ENCODE results near the gene HK3.

Gene HK3

GRCh38 chr5:176866707-176867310 is 32.3 kb downstream of the HK3 start:
- DNase-seq: no peak

GRCh38 chr5:176865964-176866363 is 33.2 kb downstream of the HK3 start:
- DNase-seq: no peak

- no peak for DNase-seq
These were observed 34.4 kb downstream of the HK3 start for GRCh38 chr5:176864755-176865154.

GRCh38 chr5:176863765-176864098 is 35.4 kb downstream of the HK3 start:
- no peak for DNase-seq

GRCh38 chr5:176863041-176863764 is 35.9 kb downstream of the HK3 start:
- no peak for DNase-seq

- no peak for DNase-seq
These were observed 36.7 kb downstream of the HK3 start for GRCh38 chr5:176862330-176862995.

DNA sequence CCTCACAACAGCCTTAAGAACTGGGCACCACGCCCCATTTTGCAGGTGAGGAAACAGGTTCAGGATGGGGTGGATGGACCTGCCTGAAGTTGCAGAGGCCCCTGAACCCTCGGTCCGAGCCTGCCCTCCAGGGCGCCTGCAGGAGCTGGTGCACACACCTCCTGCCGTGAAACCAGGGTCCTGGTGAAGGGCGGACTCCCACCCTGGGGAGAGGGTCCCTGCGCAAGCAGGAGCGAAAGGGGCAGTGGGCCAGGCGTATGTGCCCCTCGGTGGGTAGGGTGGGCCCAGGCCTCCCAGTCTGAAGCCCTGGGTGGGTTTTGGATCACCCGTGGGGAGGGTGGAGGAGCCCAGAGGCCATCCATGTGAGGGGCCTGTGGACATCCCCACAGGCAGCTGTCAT is 37.9 kb downstream of the HK3 start:
- DNase-seq: no peak

- no peak for DNase-seq
These were observed 38.8 kb downstream of the HK3 start for GRCh38 chr5:176860381-176860780.

DNA sequence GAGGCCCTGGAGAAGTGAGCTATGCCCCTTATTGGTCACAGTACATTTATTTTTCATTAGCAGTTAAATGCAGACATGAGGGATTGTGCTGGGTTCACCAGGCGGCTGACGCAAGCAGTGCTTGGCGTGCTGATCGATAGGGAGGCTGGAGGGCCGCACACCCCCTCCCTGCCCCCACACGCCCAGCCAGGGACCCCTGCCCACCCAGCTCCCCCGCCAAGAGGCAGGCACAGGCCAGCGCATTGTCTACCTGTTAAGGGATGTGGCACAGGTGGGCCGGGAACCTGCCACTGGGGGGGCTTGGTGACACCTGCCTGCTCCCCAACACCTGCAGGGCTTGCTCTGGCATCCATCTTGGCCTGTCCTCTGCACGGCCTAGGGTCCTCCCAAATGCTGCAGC is 39.2 kb downstream of the HK3 start:
- DNase-seq: no peak

GRCh38 chr5:176857894-176858273 is 41.3 kb downstream of the HK3 start:
- DNase-seq: no peak

- no peak for DNase-seq
These were observed 41.8 kb downstream of the HK3 start for GRCh38 chr5:176857216-176857893.

DNA sequence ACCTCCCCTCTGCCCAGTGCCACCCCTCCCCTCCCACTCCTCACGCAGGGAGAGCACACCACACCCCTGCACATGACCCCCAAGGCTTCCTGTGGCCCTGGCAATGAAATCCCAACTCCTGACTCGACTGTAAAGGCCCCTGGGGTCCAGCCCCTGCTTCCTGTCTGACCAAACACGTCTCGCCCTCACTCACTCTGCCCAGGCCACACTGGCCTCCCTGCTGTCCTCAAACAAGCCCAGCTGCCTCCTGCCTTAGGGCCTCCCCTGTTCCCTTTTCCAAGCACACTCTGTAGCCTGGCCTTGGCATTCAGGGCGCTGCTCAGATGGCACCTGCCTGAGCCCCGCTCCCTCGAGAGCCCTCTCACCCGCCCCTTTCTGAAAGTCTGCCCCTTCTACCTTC is 42.4 kb downstream of the HK3 start:
- DNase-seq: no peak

GRCh38 chr5:176855598-176855997 is 43.5 kb downstream of the HK3 start:
- DNase-seq: no peak

- no peak for DNase-seq
These were observed 45.0 kb downstream of the HK3 start for GRCh38 chr5:176854164-176854563.

DNA sequence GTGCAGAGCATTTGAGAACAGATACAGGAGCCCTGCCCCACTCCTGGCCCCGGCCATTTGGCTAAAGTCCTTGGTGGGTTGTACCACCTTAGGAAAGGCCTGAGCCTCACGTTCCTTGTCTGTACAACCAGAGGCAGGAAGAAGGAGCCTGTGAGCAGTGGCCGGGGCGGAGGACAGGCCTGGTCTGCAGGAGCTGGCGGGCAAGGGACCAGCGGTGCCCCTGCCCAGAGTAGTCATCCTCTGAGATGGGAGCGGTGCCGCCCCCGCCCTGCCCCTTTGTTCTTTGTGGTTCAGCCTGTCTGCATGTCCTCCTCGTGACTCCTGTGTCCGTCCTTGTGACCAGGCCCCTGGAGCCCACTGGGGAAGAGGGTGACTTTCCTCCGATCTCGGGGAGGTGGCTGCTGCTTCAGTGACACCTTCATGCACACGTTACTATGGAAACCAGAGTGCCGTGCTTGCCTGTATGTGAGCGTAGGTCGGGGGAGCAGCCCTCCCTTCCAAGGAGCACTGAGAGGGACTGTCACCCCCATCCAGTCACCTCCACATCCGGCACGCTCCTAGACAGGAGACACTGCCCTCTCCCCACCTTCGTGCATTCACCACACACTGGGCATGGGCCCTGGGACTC is 45.9 kb downstream of the HK3 start:
- DNase-seq: no peak

DNA sequence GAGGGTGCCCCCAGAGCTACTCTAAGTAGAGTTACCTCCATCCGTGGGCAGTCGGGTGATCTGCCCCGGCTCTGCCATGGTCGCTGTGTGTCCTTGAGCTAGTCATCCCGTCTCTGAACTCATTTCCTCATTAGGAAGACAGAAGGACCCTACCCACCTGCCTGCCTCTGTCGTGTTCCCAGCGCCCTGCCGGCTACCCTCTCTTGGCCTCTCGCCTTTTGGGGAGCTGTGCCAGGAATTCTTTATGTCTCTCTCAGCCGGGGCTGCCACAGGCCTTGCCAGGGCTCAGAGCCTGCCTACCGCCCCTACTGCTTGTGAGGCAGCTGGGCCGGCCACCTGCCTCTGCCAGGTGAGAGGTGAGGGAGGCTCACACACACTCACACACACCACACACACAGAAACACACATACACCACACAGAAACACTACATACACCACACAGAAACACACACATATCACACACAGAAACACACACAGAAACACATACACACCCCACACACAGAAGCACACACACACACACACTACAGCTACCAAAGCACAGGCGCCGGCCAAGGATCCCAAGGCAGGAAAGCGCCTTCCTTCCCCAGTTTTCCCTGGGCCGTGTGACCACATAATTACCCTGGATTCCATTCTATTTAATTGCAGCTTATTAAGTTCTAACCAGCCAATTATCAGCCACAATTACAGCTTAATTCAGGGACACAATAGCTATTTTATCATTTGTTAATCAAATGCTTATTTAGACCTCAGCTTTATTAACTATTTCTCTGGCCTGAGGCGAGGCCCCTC is 47.1 kb downstream of the HK3 start:
- no peak for DNase-seq

GRCh38 chr5:176851380-176851779 is 47.8 kb downstream of the HK3 start:
- DNase-seq: no peak

GRCh38 chr5:176850371-176851245 is 48.5 kb downstream of the HK3 start:
- no peak for DNase-seq

DNA sequence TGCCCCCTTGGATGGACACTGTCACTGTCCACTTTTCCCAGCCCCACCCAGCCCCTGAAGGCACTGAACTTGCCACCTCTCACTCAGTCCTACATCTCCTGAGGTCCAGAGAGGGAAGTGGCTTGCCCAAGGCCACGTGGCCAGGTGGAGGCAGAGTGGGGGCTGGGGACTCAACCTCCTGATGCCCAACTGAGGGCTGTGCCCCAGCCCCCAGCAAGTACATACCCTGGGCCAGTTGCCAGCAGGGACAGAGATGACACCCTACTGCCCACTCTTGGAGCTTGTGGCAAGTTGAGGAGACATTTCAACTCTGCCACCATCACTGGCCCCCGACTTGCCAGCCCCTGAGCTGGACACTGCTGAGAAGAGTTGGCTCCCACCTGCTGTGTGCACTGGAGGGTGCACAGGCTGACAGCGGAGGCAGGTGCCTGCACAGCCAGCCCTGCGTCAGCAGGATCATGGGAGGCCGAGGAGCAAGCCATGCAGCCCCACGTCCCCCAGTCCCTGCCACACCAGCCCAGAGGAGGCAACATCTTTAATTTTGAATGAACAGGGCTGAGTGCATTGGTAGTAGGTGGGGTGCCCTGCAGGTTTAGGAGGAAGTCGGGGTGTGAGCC is 49.4 kb downstream of the HK3 start:
- no peak for DNase-seq

GRCh38 chr5:176848651-176849050 is 50.5 kb downstream of the HK3 start:
- DNase-seq: no peak

GRCh38 chr5:176847726-176848290 is 51.3 kb downstream of the HK3 start:
- no peak for DNase-seq

Measured in NCI-H226 (cell line).